Esophagus (tissue), 2 donors: ENCODE measurements around the gene HOMER1. TPM values are rescaled to one million over a fixed set of nuclear protein-coding genes. Genes with fewer than 3 reads are reported as not detected.

Experiments used
- H3K27ac ChIP-seq, 2 donors: one replicate each; pipeline ENCODE4 v1.5.1; 2013; ENCODE audit warnings: low read depth in 2 of 2, mild to moderate bottlenecking in 2 of 2, inconsistent platforms in 1 of 2, low read length in 1 of 2, moderate library complexity in 1 of 2
- H3K27me3 ChIP-seq, 2 donors: one replicate each; pipeline ENCODE4 v1.6.1; 2013; ENCODE audit warnings: low read length in 2 of 2, control low read depth in 1 of 2, mild to moderate bottlenecking in 1 of 2; ENCODE audit not compliant: insufficient read depth in 2 of 2, control insufficient read depth in 1 of 2
- H3K36me3 ChIP-seq, 2 donors: one replicate each; pipeline ENCODE4 v1.6.1; 2013; ENCODE audit warnings: low read length in 1 of 2; ENCODE audit not compliant: control insufficient read depth in 2 of 2, insufficient read depth in 2 of 2
- H3K4me1 ChIP-seq, 2 donors: one replicate each; pipeline ENCODE4 v1.6.1; 2013; ENCODE audit warnings: low read length in 1 of 2; ENCODE audit not compliant: control insufficient read depth in 2 of 2, insufficient read depth in 2 of 2
- H3K4me3 ChIP-seq, 2 donors: one replicate each; pipeline ENCODE4 v1.5.1; 2013; ENCODE audit warnings: low read length in 2 of 2, mild to moderate bottlenecking in 2 of 2, low read depth in 1 of 2, moderate library complexity in 1 of 2
- H3K9me3 ChIP-seq, 2 donors: one replicate each; pipeline ENCODE4 v1.6.1; 2013; ENCODE audit warnings: mild to moderate bottlenecking in 2 of 2, low read depth in 1 of 2, low read length in 1 of 2, moderate library complexity in 1 of 2; ENCODE audit not compliant: control insufficient read depth in 2 of 2, insufficient read depth in 1 of 2
- WGBS, 2 donors: extraction: QIAGEN DNeasy Blood & Tissue Kit; methylation state at CpG; one replicate each; pipeline ENCODE4 v1.1.7; 2013; 5-methylcytosine and 5-hydroxymethylcytosine counted together
- polyA plus RNA-seq, 2 donors: library from polyadenylated mRNA; stranded (reverse); fragments of 200-250 nt; gene quantifications; one replicate each; pipeline ENCODE4 v1.2.3, GENCODE V29; 2013
- donor health status: healthy with polysubstance abuse.
- donor health status: Bipolar disorder and iron deficiency.

HOMER1 gene
- polyA plus RNA-seq, 2 donors, result 1.6 to 1.7 TPM

- H3K27me3 ChIP-seq, result no peaks in the 10 kb centered on the region
- WGBS, 2 donors, result 88 to 89% methylated on average over 3 of the region's 3 CpGs
- no peak overlapping the region for H3K27ac ChIP-seq
- H3K9me3 ChIP-seq, result no peaks in the 10 kb centered on the region
- no peaks in the 10 kb centered on the region for H3K4me1 ChIP-seq
- no peak overlapping the region for H3K4me3 ChIP-seq
- H3K36me3 ChIP-seq, result no peaks in the 10 kb centered on the region
Observed at GRCh38 chr5:79493596-79494345, 20.2 kb downstream of the HOMER1 start.

- Histone ChIP-seq H3K36me3 (no peaks in the 10 kb centered on the region), H3K27ac (no peak overlapping the region), H3K9me3 (no peaks in the 10 kb centered on the region), H3K4me3 (no peak overlapping the region), H3K4me1 (no peaks in the 10 kb centered on the region), H3K27me3 (no peaks in the 10 kb centered on the region)
Observed at GRCh38 chr5:79491690-79492317, 22.1 kb downstream of the HOMER1 start.

DNA sequence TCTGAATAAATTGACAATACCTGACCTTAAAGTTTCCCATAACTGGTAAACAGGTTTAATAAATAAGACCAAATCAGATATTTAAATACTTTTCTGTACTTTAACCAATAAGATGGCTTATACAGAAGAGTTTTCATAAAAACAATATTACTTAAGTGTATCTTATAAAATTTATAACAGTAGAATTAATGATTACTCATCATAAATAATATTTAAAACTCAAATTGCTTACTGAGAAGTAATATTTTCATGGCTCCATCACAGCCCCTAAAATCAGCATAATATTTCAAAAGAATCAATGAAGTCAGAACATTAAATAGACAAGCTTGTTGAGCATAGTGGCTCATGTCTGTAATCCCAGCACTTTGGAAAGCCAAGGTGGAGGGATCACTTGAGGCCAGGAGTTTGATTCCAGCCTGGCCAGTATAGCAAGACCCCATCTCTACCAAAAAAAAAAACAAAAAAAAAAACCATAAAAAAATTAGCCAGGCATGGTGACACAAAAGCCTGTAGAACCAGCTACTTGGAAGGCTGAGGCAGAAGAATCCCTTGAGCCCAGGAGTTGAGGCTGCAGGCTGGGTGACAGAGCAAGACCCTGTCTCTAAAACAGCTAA, 23.5 kb downstream of the HOMER1 start:
- no peak overlapping the region for H3K4me3 ChIP-seq
- H3K36me3 ChIP-seq, result no peaks in the 10 kb centered on the region
- no peaks in the 10 kb centered on the region for H3K27me3 ChIP-seq
- no peaks in the 10 kb centered on the region for H3K4me1 ChIP-seq
- no peak overlapping the region for H3K27ac ChIP-seq
- no peaks in the 10 kb centered on the region for H3K9me3 ChIP-seq

GRCh38 chr5:79489773-79490172, 24.2 kb downstream of the HOMER1 start:
- Histone ChIP-seq H3K27ac (no peak overlapping the region), H3K36me3 (no peaks in the 10 kb centered on the region), H3K27me3 (no peaks in the 10 kb centered on the region), H3K4me3 (no peak overlapping the region), H3K4me1 (no peaks in the 10 kb centered on the region), H3K9me3 (no peaks in the 10 kb centered on the region)
- 88 to 94% methylated on average over 1 of the region's 1 CpG for WGBS, 2 donors

DNA sequence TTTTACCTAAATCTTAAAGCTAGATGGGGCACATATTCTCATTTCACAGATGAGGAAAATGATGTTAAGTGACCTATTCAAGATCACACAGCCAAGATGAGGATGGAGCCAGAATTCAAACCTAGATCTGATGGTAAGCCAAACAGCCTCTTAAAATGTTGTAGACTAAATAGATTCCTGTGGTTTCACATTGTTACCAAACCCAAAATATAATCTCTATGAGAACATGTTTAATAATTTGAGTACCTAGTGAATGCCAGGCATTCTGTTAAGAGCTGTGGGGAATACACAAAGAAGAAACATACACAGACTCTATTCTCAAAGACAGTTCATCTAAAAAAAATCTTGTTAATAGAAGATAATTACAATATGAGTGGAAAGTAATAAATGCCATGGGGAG, 25.2 kb downstream of the HOMER1 start:
- no peaks in the 10 kb centered on the region for H3K27me3 ChIP-seq
- H3K4me3 ChIP-seq, result no peak overlapping the region
- no peaks in the 10 kb centered on the region for H3K36me3 ChIP-seq
- H3K4me1 ChIP-seq, result no peaks in the 10 kb centered on the region
- no peaks in the 10 kb centered on the region for H3K9me3 ChIP-seq
- no peak overlapping the region for H3K27ac ChIP-seq

- WGBS, 2 donors, result 78 to 81% methylated on average over 3 of the region's 3 CpGs
- no peaks in the 10 kb centered on the region for H3K27me3 ChIP-seq
- no peaks in the 10 kb centered on the region for H3K9me3 ChIP-seq
- no peak overlapping the region for H3K4me3 ChIP-seq
- no peaks in the 10 kb centered on the region for H3K36me3 ChIP-seq
- H3K27ac ChIP-seq, result no peak overlapping the region
- no peaks in the 10 kb centered on the region for H3K4me1 ChIP-seq
Observed at GRCh38 chr5:79488058-79488457, 25.9 kb downstream of the HOMER1 start.

DNA sequence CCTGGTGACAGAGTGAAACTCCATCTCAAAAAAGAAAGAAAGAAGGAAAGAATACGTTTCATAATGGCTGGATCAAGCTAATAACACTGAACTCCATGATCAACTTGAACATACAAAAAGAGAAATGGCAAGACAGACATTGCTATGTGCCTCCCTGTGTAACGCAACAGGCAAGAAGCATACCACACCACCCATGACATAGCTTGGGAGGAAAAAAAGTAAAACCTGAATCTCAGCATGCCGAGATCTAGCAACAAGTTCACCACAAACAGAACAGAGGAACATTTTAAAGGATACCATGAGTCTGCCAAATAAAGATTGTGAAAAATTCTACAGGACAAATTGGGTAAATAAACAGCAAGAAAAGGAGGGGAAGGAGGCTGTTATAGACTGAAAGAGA, 26.7 kb downstream of the HOMER1 start:
- H3K36me3 ChIP-seq, result no peaks in the 10 kb centered on the region
- H3K27ac ChIP-seq, result no peak overlapping the region
- 89 to 90% methylated on average over 3 of the region's 3 CpGs for WGBS, 2 donors
- H3K9me3 ChIP-seq, result no peaks in the 10 kb centered on the region
- no peaks in the 10 kb centered on the region for H3K4me1 ChIP-seq
- H3K27me3 ChIP-seq, result no peaks in the 10 kb centered on the region
- H3K4me3 ChIP-seq, result no peak overlapping the region

- Histone ChIP-seq H3K4me1 (no peaks in the 10 kb centered on the region), H3K36me3 (no peaks in the 10 kb centered on the region), H3K27ac (no peak overlapping the region), H3K9me3 (no peaks in the 10 kb centered on the region), H3K4me3 (no peak overlapping the region), H3K27me3 (no peaks in the 10 kb centered on the region)
- 59 to 62% methylated on average over 2 of the region's 2 CpGs for WGBS, 2 donors
Observed at GRCh38 chr5:79486116-79486515, 27.8 kb downstream of the HOMER1 start.

GRCh38 chr5:79484731-79485130, 29.2 kb downstream of the HOMER1 start:
- H3K27ac ChIP-seq, result no peak overlapping the region
- H3K4me1 ChIP-seq, result no peaks in the 10 kb centered on the region
- H3K9me3 ChIP-seq, result no peaks in the 10 kb centered on the region
- 84 to 93% methylated on average over 1 of the region's 1 CpG for WGBS, 2 donors
- H3K4me3 ChIP-seq, result no peak overlapping the region
- H3K36me3 ChIP-seq, result no peaks in the 10 kb centered on the region
- H3K27me3 ChIP-seq, result no peaks in the 10 kb centered on the region

DNA sequence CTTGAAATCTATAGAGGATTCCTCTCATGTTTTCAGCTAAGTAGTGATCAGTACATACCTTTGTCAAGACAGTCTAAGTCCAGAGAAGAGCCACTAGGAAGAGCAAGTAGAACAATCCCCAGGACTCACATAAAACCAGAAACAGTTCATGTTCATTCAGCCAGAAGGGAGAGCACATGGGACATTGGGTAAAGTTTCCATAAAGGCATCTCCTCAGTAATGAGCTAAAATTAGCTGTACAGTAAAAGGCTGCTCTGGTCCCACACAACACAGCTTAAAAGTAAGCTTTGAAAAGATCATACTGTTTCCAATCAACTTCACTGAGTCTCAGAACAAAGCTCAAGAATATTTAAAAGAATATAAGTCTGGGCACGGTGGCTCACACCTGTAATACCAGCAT, 32.4 kb downstream of the HOMER1 start:
- H3K9me3 ChIP-seq, result no peaks in the 10 kb centered on the region
- no peaks in the 10 kb centered on the region for H3K27me3 ChIP-seq
- H3K27ac ChIP-seq, result no peak overlapping the region
- no peaks in the 10 kb centered on the region for H3K4me1 ChIP-seq
- no peak overlapping the region for H3K4me3 ChIP-seq
- 92 to 97% methylated on average over 1 of the region's 1 CpG for WGBS, 2 donors
- no peaks in the 10 kb centered on the region for H3K36me3 ChIP-seq
